B cell (primary cell): ENCODE measurements around the gene NEGR1. TPM values are rescaled to one million over a fixed set of nuclear protein-coding genes. Genes with fewer than 3 reads are reported as not detected.

ENCODE experiments used
- ATAC-seq: fragments of 200-7000 bp; cut with Tn5 transposase; one replicate; pipeline ENCODE4 v1.10.0; 2021; ENCODE audit warnings: low read depth, mild to moderate bottlenecking, moderate number of reproducible peaks, moderate library complexity
- CTCF ChIA-PET: fragments of 350-600 bp; sonication (Branson Sonifier 250); formaldehyde crosslinking; loops from one replicate; lab custom pipeline; 2021; ENCODE audit warnings: antibody characterized with exemption, inconsistent platforms; lab: Charles Lee
- POLR2A ChIA-PET: fragments of 350-600 bp; sonication (Branson Sonifier 250); formaldehyde crosslinking; loops from one replicate; lab custom pipeline; 2021; ENCODE audit warnings: antibody characterized with exemption; lab: Charles Lee
- DNase-seq: peaks from one replicate; pipeline ENCODE4 v3.0.0; 2013
- H2AFZ ChIP-seq: 2 replicates; pipeline ENCODE4 v1.6.1; 2012; ENCODE audit warnings: mild to moderate bottlenecking, low read depth, low read length; ENCODE audit not compliant: insufficient read depth, poor library complexity, severe bottlenecking
- H3K27ac ChIP-seq, 2 donors: 1 replicate in 1 of 2; 2 replicates in 1 of 2; pipeline ENCODE4 v1.5.1; 2012 to 2013; ENCODE audit warnings: low read length in 2 of 2, mild to moderate bottlenecking in 2 of 2, moderate library complexity in 1 of 2
- H3K27me3 ChIP-seq, 4 experiments: fragments of 200-600 bp in 1 of 4; sonication (generic) in 1 of 4; replicated peaks in 1 of 4; 1 replicate in 2 of 4; 2 replicates in 2 of 4; pipeline versions ENCODE4 v1.6.1 to v1.7.0; 2013 to 2016; ENCODE audit warnings: low read length in 3 of 4, mild to moderate bottlenecking in 2 of 4, mixed read lengths in 1 of 4, moderate library complexity in 1 of 4; ENCODE audit not compliant: insufficient read depth in 4 of 4, control insufficient read depth in 3 of 4; ENCODE audit errors: control extremely low read depth in 1 of 4
- H3K36me3 ChIP-seq, 2 experiments: replicated peaks in 1 of 2; 1 replicate in 1 of 2; 2 replicates in 1 of 2; pipeline versions ENCODE4 v1.6.1 to v1.7.1; 2013; ENCODE audit warnings: low read length in 1 of 2; ENCODE audit not compliant: insufficient read depth in 2 of 2, control insufficient read depth in 1 of 2; ENCODE audit errors: control extremely low read depth in 1 of 2, extremely low read depth in 1 of 2
- H3K4me1 ChIP-seq, 2 donors: fragments of 200-600 bp in 1 of 2; sonication (generic) in 1 of 2; 1 replicate in 1 of 2; 2 replicates in 1 of 2; pipeline versions ENCODE4 v1.5.1 to v1.6.1; 2013 to 2017; ENCODE audit warnings: low read length in 2 of 2; ENCODE audit not compliant: control insufficient read depth in 2 of 2, insufficient read depth in 2 of 2
- H3K4me2 ChIP-seq: replicated peaks from 2 replicates; pipeline ENCODE3; 2012; ENCODE audit warnings: mild to moderate bottlenecking, low read depth, low read length; ENCODE audit not compliant: poor library complexity, severe bottlenecking
- H3K4me3 ChIP-seq, 5 experiments: fragments of 200-600 bp in 1 of 5; sonication (generic) in 1 of 5; 1 replicate in 3 of 5; 2 replicates in 2 of 5; pipeline versions ENCODE4 v1.5.1 to v1.7.0; 2011 to 2016; ENCODE audit warnings: low read length in 4 of 5, mild to moderate bottlenecking in 4 of 5, low read depth in 2 of 5, control low read depth in 1 of 5, moderate library complexity in 1 of 5; ENCODE audit not compliant: insufficient read depth in 1 of 5; ENCODE audit errors: control extremely low read depth in 1 of 5, extremely low read depth in 1 of 5
- H3K79me2 ChIP-seq: fragments of 200-600 bp; sonication (generic); one replicate; pipeline ENCODE4 v1.6.0; 2016; ENCODE audit warnings: low read length; ENCODE audit not compliant: control insufficient read depth, insufficient read depth
- H3K9ac ChIP-seq: fragments of 200-600 bp; sonication (generic); 2 replicates; pipeline ENCODE4 v1.6.1; 2017; ENCODE audit warnings: mild to moderate bottlenecking, low read length, moderate library complexity
- H3K9me3 ChIP-seq, 3 donors: one replicate each; pipeline versions ENCODE4 v1.6.1 to v1.7.1; 2013; ENCODE audit warnings: low read length in 2 of 3; ENCODE audit not compliant: control insufficient read depth in 2 of 3, insufficient read depth in 1 of 3; ENCODE audit errors: control extremely low read depth in 1 of 3
- H4K20me1 ChIP-seq: 2 replicates; pipeline ENCODE4 v1.6.0; 2012; ENCODE audit warnings: mild to moderate bottlenecking, low read length; ENCODE audit not compliant: insufficient read depth, control insufficient read depth, poor library complexity, severe bottlenecking
- H3K27ac Mint-ChIP-seq: one replicate; pipeline ENCODE4 v1.8.0; 2021; ENCODE audit warnings: mixed read lengths
- H3K27me3 Mint-ChIP-seq: one replicate; pipeline ENCODE4 v1.8.0; 2021; ENCODE audit warnings: mixed read lengths
- H3K4me1 Mint-ChIP-seq: one replicate; pipeline ENCODE4 v1.8.0; 2021; ENCODE audit warnings: mixed read lengths
- H3K4me3 Mint-ChIP-seq: one replicate; pipeline ENCODE4 v1.8.0; 2021; ENCODE audit warnings: mixed read lengths
- H3K9me3 Mint-ChIP-seq: one replicate; pipeline ENCODE4 v1.8.0; 2022; ENCODE audit warnings: mixed read lengths; ENCODE audit not compliant: insufficient read depth
- EZH2 ChIP-seq: IDR thresholded peaks from 2 replicates; pipeline ENCODE4 v1.6.1; 2012; ENCODE audit warnings: borderline replicate concordance, low read depth, mild to moderate bottlenecking, moderate library complexity, low read length; ENCODE audit not compliant: insufficient read depth, poor library complexity, severe bottlenecking
- WGBS: methylation state at CpG from one replicate; pipeline ENCODE4 v1.1.5; 2013; ENCODE audit warnings: missing lambda C conversion rate; ENCODE audit not compliant: insufficient coverage; 5-methylcytosine and 5-hydroxymethylcytosine counted together
- intact Hi-C: fragments of 100-400 bp; cut with micrococcal nuclease; formaldehyde crosslinking; loops from one replicate; pipeline ENCODE4 v1.10.0; 2022
- polyA plus RNA-seq: library from polyadenylated mRNA; depleted of rRNA; stranded (reverse); fragments of >200 nt; gene quantifications from 2 replicates; pipeline ENCODE4 v1.2.3, GENCODE V29; 2012
- total RNA-seq, 2 donors: library from RNA; stranded (reverse); fragments of 120-200 nt in 1 of 2; gene quantifications; 1 replicate in 1 of 2; 2 replicates in 1 of 2; pipeline versions ENCODE4 v1.2.3 to v1.2.4, GENCODE V29; 2013 to 2022
- TF ChIP-seq, protein P1 (sequence below): fragments of 200-600 bp; IDR thresholded peaks from one replicate; pipeline ENCODE4 v1.8.0; 2022; ENCODE audit warnings: antibody characterized with exemption, mild to moderate bottlenecking

The NEGR1 gene
- total and polyA plus RNA-seq, 2 donors (not counting 1 experiment from before 2014, with no cell fraction given): 0.01 TPM; not detected in 1

- H3K4me2 ChIP-seq: no peak overlapping the region
- Mint-ChIP-seq H3K9me3 (no peaks in the 10 kb centered on the region), H3K4me3 (no peak overlapping the region), H3K27me3 (no peaks in the 10 kb centered on the region), H3K4me1 (no peaks in the 10 kb centered on the region), H3K27ac (no peak overlapping the region)
- POLR2A ChIA-PET: no interaction called here
- no peaks in the 10 kb centered on the region for H4K20me1 ChIP-seq
- no peaks in the 10 kb centered on the region for H3K27me3 ChIP-seq
- no peaks in the 10 kb centered on the region for H3K36me3 ChIP-seq
- H3K79me2 ChIP-seq: no peaks in the 10 kb centered on the region
- no peak overlapping the region for H2AFZ ChIP-seq
- H3K27ac ChIP-seq: no peak overlapping the region
- H3K9ac ChIP-seq: no peak overlapping the region
- DNase-seq: no peak
- H3K4me3 ChIP-seq: no peak overlapping the region
- TF ChIP-seq, protein P1, sequence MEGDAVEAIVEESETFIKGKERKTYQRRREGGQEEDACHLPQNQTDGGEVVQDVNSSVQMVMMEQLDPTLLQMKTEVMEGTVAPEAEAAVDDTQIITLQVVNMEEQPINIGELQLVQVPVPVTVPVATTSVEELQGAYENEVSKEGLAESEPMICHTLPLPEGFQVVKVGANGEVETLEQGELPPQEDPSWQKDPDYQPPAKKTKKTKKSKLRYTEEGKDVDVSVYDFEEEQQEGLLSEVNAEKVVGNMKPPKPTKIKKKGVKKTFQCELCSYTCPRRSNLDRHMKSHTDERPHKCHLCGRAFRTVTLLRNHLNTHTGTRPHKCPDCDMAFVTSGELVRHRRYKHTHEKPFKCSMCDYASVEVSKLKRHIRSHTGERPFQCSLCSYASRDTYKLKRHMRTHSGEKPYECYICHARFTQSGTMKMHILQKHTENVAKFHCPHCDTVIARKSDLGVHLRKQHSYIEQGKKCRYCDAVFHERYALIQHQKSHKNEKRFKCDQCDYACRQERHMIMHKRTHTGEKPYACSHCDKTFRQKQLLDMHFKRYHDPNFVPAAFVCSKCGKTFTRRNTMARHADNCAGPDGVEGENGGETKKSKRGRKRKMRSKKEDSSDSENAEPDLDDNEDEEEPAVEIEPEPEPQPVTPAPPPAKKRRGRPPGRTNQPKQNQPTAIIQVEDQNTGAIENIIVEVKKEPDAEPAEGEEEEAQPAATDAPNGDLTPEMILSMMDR: no peak
- H3K9me3 ChIP-seq: no peaks in the 10 kb centered on the region
- H3K4me1 ChIP-seq: no peaks in the 10 kb centered on the region
- WGBS: 33% methylated on average over 1 of the region's 1 CpG
- intact Hi-C loops: no loop called here
- ATAC-seq: no peak
- CTCF ChIA-PET: no interaction called here
Measured at GRCh38 chr1:71944006-71944405, 338.3 kb downstream of the NEGR1 start.

- TF ChIP-seq EZH2: no peak
- TF ChIP-seq, protein P1: no peak
- Mint-ChIP-seq H3K4me3 (no peak overlapping the region), H3K9me3 (no peaks in the 10 kb centered on the region), H3K27me3 (no peaks in the 10 kb centered on the region), H3K4me1 (no peaks in the 10 kb centered on the region), H3K27ac (no peak overlapping the region)
- Histone ChIP-seq H3K27me3 (no peaks in the 10 kb centered on the region), H3K4me1 (no peaks in the 10 kb centered on the region), H3K79me2 (no peaks in the 10 kb centered on the region), H3K9me3 (no peaks in the 10 kb centered on the region), H3K9ac (no peak overlapping the region), H3K36me3 (no peaks in the 10 kb centered on the region), H3K4me2 (no peak overlapping the region), H2AFZ (no peak overlapping the region), H3K27ac (no peak overlapping the region), H3K4me3 (no peak overlapping the region), H4K20me1 (no peaks in the 10 kb centered on the region)
- ATAC-seq (no peak), DNase-seq (no peak)
- WGBS: no CpG with 5 or more reads among the region's 2 CpGs
- ChIA-PET POLR2A (no interaction called here), CTCF (no interaction called here)
- intact Hi-C loops: no loop called here
Measured at GRCh38 chr1:71940261-71940660, 342.1 kb downstream of the NEGR1 start.
